H9 (cell line): ENCODE measurements around the gene OAS2. TPM values are rescaled to one million over a fixed set of nuclear protein-coding genes. Genes with fewer than 3 reads are reported as not detected.

Source experiments
- DNase-seq: peaks from one replicate; pipeline ENCODE4 v3.0.0-alpha.2; 2017
- H2AFZ ChIP-seq: one replicate; pipeline ENCODE4 v1.6.1; 2013; ENCODE audit warnings: mild to moderate bottlenecking, low read length, control low read depth, moderate library complexity
- H2AK5ac ChIP-seq: 2 replicates; pipeline ENCODE4 v1.6.1; 2013; ENCODE audit warnings: low read length, control low read depth, mixed read lengths; ENCODE audit not compliant: insufficient read length
- H2BK120ac ChIP-seq: one replicate; pipeline ENCODE4 v1.6.1; 2013; ENCODE audit warnings: low read depth, mild to moderate bottlenecking, low read length, control low read depth, inconsistent platforms; ENCODE audit not compliant: poor library complexity, severe bottlenecking
- H2BK12ac ChIP-seq: 2 replicates; pipeline ENCODE4 v1.6.1; 2013; ENCODE audit warnings: low read length, control low read depth, mixed read lengths, low read depth; ENCODE audit not compliant: insufficient read length
- H2BK15ac ChIP-seq: 2 replicates; pipeline ENCODE4 v1.6.1; 2013; ENCODE audit warnings: low read depth, low read length, control low read depth
- H2BK20ac ChIP-seq: one replicate; pipeline ENCODE4 v1.6.1; 2013; ENCODE audit warnings: low read depth, mild to moderate bottlenecking, low read length, control low read depth, inconsistent platforms; ENCODE audit not compliant: poor library complexity, severe bottlenecking
- H2BK5ac ChIP-seq: 2 replicates; pipeline ENCODE4 v1.6.1; 2013; ENCODE audit warnings: low read length, control low read depth, mixed read lengths; ENCODE audit not compliant: insufficient read length
- H3K14ac ChIP-seq: 2 replicates; pipeline ENCODE4 v1.6.1; 2013; ENCODE audit warnings: low read length, control low read depth; ENCODE audit not compliant: insufficient read depth
- H3K18ac ChIP-seq: 2 replicates; pipeline ENCODE4 v1.6.1; 2013; ENCODE audit warnings: low read depth, mild to moderate bottlenecking, mixed read lengths, low read length, control low read depth; ENCODE audit not compliant: insufficient read length
- H3K23ac ChIP-seq: 2 replicates; pipeline ENCODE4 v1.6.1; 2013; ENCODE audit warnings: low read length, control low read depth, mixed read lengths, low read depth; ENCODE audit not compliant: insufficient read length
- H3K23me2 ChIP-seq: 2 replicates; pipeline ENCODE4 v1.6.1; 2013; ENCODE audit warnings: low read depth, mild to moderate bottlenecking, mixed read lengths, low read length, control low read depth; ENCODE audit not compliant: insufficient read length, poor library complexity, severe bottlenecking
- H3K27ac ChIP-seq: 2 replicates; pipeline ENCODE4 v1.5.1; 2013; ENCODE audit warnings: low read length, control low read depth, mixed read lengths, low read depth; ENCODE audit not compliant: insufficient read length
- H3K27me3 ChIP-seq: 2 replicates; pipeline ENCODE4 v1.6.1; 2013; ENCODE audit warnings: low read length, control low read depth, inconsistent platforms; ENCODE audit not compliant: insufficient read depth
- H3K4ac ChIP-seq: 2 replicates; pipeline ENCODE4 v1.6.1; 2013; ENCODE audit warnings: low read depth, mild to moderate bottlenecking, control low read depth, inconsistent platforms, low read length, moderate library complexity
- H3K4me1 ChIP-seq: 2 replicates; pipeline ENCODE4 v1.6.1; 2013; ENCODE audit warnings: low read length, control low read depth, inconsistent platforms; ENCODE audit not compliant: insufficient read depth
- H3K4me2 ChIP-seq: 2 replicates; pipeline ENCODE4 v1.6.1; 2013; ENCODE audit warnings: low read length, control low read depth, mixed read lengths; ENCODE audit not compliant: insufficient read length, insufficient read depth
- H3K56ac ChIP-seq: 2 replicates; pipeline ENCODE4 v1.6.1; 2013; ENCODE audit warnings: low read depth, mild to moderate bottlenecking, mixed read lengths, low read length, control low read depth; ENCODE audit not compliant: insufficient read length
- H3K79me1 ChIP-seq: 2 replicates; pipeline ENCODE4 v1.6.1; 2013; ENCODE audit warnings: low read depth, mild to moderate bottlenecking, moderate library complexity, low read length, control low read depth, inconsistent platforms; ENCODE audit not compliant: insufficient read depth, poor library complexity, severe bottlenecking
- H3K79me2 ChIP-seq: 2 replicates; pipeline ENCODE4 v1.6.1; 2013; ENCODE audit warnings: low read length, control low read depth, inconsistent platforms; ENCODE audit not compliant: insufficient read depth
- H3K9ac ChIP-seq: 2 replicates; pipeline ENCODE4 v1.6.1; 2013; ENCODE audit warnings: low read length, control low read depth, mixed read lengths; ENCODE audit not compliant: insufficient read length; ENCODE audit errors: extremely low read depth
- H3K9me3 ChIP-seq: one replicate; pipeline ENCODE4 v1.6.1; 2013; ENCODE audit warnings: low read depth, low read length, inconsistent platforms; ENCODE audit not compliant: control insufficient read depth
- H3T11ph ChIP-seq: one replicate; pipeline ENCODE4 v1.6.1; 2013; ENCODE audit warnings: mild to moderate bottlenecking, low read length, control low read depth, inconsistent platforms
- H4K20me1 ChIP-seq: one replicate; pipeline ENCODE4 v1.6.1; 2013; ENCODE audit not compliant: control insufficient read depth, insufficient read length, insufficient read depth
- H4K5ac ChIP-seq: 2 replicates; pipeline ENCODE4 v1.6.1; 2013; ENCODE audit warnings: low read depth, mild to moderate bottlenecking, mixed read lengths, low read length, control low read depth; ENCODE audit not compliant: insufficient read length
- H4K8ac ChIP-seq: replicated peaks from 2 replicates; pipeline ENCODE4 v1.6.1; 2013; ENCODE audit warnings: low read length, control low read depth, mixed read lengths, low read depth; ENCODE audit not compliant: insufficient read length
- H4K91ac ChIP-seq: 2 replicates; pipeline ENCODE4 v1.6.1; 2013; ENCODE audit warnings: low read depth, mild to moderate bottlenecking, moderate library complexity, mixed read lengths, low read length, control low read depth; ENCODE audit not compliant: insufficient read length
- H3K27ac Mint-ChIP-seq, 3 experiments: 2 replicates in 2 of 3; 3 replicates in 1 of 3; pipeline ENCODE4 v1.8.0; 2020 to 2021; ENCODE audit warnings: mixed read lengths in 3 of 3, mild to moderate bottlenecking in 1 of 3, moderate library complexity in 1 of 3
- H3K27me3 Mint-ChIP-seq: 2 replicates; pipeline ENCODE4 v1.8.0; 2021; ENCODE audit warnings: low read depth, mild to moderate bottlenecking, moderate library complexity, mixed read lengths
- H3K36me3 Mint-ChIP-seq, 3 experiments: 2 replicates in 2 of 3; 3 replicates in 1 of 3; pipeline ENCODE4 v1.8.0; 2020 to 2021; ENCODE audit warnings: low read depth in 3 of 3, mixed read lengths in 3 of 3; ENCODE audit not compliant: insufficient read depth in 1 of 3
- H3K4me1 Mint-ChIP-seq, 2 experiments: 2 replicates each; pipeline ENCODE4 v1.8.0; 2020; ENCODE audit warnings: mixed read lengths in 2 of 2
- H3K4me3 Mint-ChIP-seq, 2 experiments: 2 replicates in 1 of 2; 3 replicates in 1 of 2; pipeline ENCODE4 v1.8.0; 2020 to 2021; ENCODE audit warnings: mild to moderate bottlenecking in 2 of 2, mixed read lengths in 2 of 2, moderate library complexity in 1 of 2
- H3K9me3 Mint-ChIP-seq, 2 experiments: 2 replicates in 1 of 2; 3 replicates in 1 of 2; pipeline ENCODE4 v1.8.0; 2020; ENCODE audit warnings: mild to moderate bottlenecking in 2 of 2, mixed read lengths in 2 of 2, moderate library complexity in 1 of 2
- CTCF ChIP-seq: fragments of 200-600 bp; sonication (generic); conservative IDR thresholded peaks from 3 replicates; pipeline ENCODE4 v1.8.0; 2021; ENCODE audit warnings: antibody characterized with exemption, mild to moderate bottlenecking
- WGBS: extraction: QIAGEN DNeasy Blood & Tissue Kit; methylation state at CpG from one replicate; pipeline ENCODE4 v1.1.7; 2013; ENCODE audit warnings: missing lambda C conversion rate, low lambda C conversion rate, mixed read lengths; ENCODE audit not compliant: insufficient read length; ENCODE audit errors: extremely low coverage; 5-methylcytosine and 5-hydroxymethylcytosine counted together
- total RNA-seq: library from RNA; stranded (reverse); gene quantifications from 2 replicates; pipeline ENCODE4 v1.2.1, GENCODE V29; 2021

OAS2 gene
- total RNA-seq, 1 experiment from 2014 or later, result not detected

GRCh38 chr12:112977641-112978040, 678 bp upstream of the OAS2 start:
- Histone ChIP-seq H3K9me3 (no peaks in the 10 kb centered on the region), H3K23me2 (no peaks in the 10 kb centered on the region), H2BK20ac (no peak overlapping the region), H3K4ac (no peak overlapping the region), H2BK15ac (no peak overlapping the region), H2AK5ac (no peak overlapping the region), H3K27ac (no peak overlapping the region), H3K9ac (no peak overlapping the region), H3K14ac (no peak overlapping the region), H2BK120ac (no peak overlapping the region), H3K56ac (no peak overlapping the region), H3K79me1 (no peaks in the 10 kb centered on the region), H4K5ac (no peak overlapping the region), H3K4me2 (no peak overlapping the region), H3K23ac (no peak overlapping the region), H3T11ph (no peak overlapping the region), H2AFZ (no peak overlapping the region), H3K27me3 (no peaks in the 10 kb centered on the region), H2BK12ac (no peak overlapping the region), H3K4me1 (no peaks in the 10 kb centered on the region; the same call in 1 of the 2 replicates), H2BK5ac (no peak overlapping the region), H4K91ac (no peak overlapping the region), H4K8ac (no peak overlapping the region), H3K18ac (no peak overlapping the region), H3K79me2 (no peaks in the 10 kb centered on the region), H4K20me1 (no peaks in the 10 kb centered on the region)
- TF ChIP-seq CTCF, result no peak
- Mint-ChIP-seq H3K27me3 (peaks cover 3% of the 10 kb centered on the region), H3K36me3 (no peaks in the 10 kb centered on the region), H3K27ac (no peak overlapping the region), H3K4me1 (peaks cover 0 to 7% of the 10 kb centered on the region in 2 experiments; a peak in 2 of 4 replicates), H3K9me3 (no peaks in the 10 kb centered on the region; a peak in 1 of 5 replicates), H3K4me3 (no peak overlapping the region)
- WGBS, result no CpG with 5 or more reads among the region's 8 CpGs
- no peak for DNase-seq
